Measurements from ENCODE around the gene BRINP3. TPM values are rescaled to one million over a fixed set of nuclear protein-coding genes. Genes with fewer than 3 reads are reported as not detected.

Gene BRINP3
- total RNA-seq, 1 donor from 2014 or later = not detected

DNA sequence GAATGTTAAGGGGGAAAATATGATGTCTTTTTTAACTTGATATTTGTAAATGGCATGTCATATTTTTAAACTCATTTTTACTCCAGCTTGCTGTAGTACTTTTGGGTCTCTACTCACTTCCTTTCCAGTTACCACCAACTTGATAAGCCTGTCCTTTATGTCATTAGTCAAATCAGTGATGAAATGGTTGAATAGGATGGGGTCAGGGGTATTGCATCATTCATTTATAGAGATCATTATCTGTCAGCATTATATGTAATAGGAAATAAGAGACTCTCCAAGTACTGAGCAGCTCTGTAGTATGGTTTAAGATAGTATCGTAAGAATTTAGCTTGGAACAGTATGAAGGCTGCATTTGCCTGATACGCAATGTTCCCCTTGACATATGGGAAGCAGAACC is 227.3 kb downstream of the BRINP3 start:
- Mint-ChIP-seq H3K27me3 (ENCODE audit: low read depth) (peaks cover 4% of the 10 kb centered on the region), H3K9me3 (ENCODE audit: low read depth) (peaks cover 8% of the 10 kb centered on the region), H3K4me1 (ENCODE audit: low read depth) (no peaks in the 10 kb centered on the region), H3K36me3 (ENCODE audit: low read depth) (no peaks in the 10 kb centered on the region), H3K27ac (ENCODE audit: unreplicated experiment) (no peak overlapping the region), H3K4me3 (ENCODE audit: unreplicated experiment) (no peak overlapping the region)
- TF ChIP-seq, protein P1, sequence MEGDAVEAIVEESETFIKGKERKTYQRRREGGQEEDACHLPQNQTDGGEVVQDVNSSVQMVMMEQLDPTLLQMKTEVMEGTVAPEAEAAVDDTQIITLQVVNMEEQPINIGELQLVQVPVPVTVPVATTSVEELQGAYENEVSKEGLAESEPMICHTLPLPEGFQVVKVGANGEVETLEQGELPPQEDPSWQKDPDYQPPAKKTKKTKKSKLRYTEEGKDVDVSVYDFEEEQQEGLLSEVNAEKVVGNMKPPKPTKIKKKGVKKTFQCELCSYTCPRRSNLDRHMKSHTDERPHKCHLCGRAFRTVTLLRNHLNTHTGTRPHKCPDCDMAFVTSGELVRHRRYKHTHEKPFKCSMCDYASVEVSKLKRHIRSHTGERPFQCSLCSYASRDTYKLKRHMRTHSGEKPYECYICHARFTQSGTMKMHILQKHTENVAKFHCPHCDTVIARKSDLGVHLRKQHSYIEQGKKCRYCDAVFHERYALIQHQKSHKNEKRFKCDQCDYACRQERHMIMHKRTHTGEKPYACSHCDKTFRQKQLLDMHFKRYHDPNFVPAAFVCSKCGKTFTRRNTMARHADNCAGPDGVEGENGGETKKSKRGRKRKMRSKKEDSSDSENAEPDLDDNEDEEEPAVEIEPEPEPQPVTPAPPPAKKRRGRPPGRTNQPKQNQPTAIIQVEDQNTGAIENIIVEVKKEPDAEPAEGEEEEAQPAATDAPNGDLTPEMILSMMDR (IDR thresholded peaks at IDR 0.05) = no peak
- DNase-seq (ENCODE audit: low spot score) = no peak

DNA sequence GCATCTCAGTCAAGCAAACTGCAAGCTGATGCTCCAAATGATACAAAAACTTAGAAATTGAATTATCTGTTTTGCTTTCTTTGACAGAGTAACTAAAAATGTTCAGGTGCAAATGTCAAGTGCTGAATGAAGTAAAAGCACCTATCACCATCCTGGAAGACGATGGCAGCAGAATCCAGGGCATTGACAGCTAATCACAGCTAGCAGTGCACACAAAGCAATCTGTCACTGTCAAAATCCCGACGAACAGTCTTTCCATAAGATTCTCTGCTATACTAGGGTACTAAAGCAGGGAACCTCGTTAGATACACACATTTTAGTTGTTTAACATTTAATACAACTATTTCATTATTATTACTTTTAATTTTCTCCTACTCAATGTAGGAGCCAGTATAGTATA is 233.3 kb downstream of the BRINP3 start:
- Mint-ChIP-seq H3K4me3 (ENCODE audit: unreplicated experiment) (no peak overlapping the region), H3K27me3 (ENCODE audit: low read depth) (peaks cover 7% of the 10 kb centered on the region), H3K9me3 (ENCODE audit: low read depth) (peaks cover 2% of the 10 kb centered on the region), H3K36me3 (ENCODE audit: low read depth) (no peaks in the 10 kb centered on the region), H3K27ac (ENCODE audit: unreplicated experiment) (no peak overlapping the region), H3K4me1 (ENCODE audit: low read depth) (no peaks in the 10 kb centered on the region)
- TF ChIP-seq, protein P1 (IDR thresholded peaks at IDR 0.05) = no peak
- no peak for DNase-seq (ENCODE audit: low spot score)

DNA sequence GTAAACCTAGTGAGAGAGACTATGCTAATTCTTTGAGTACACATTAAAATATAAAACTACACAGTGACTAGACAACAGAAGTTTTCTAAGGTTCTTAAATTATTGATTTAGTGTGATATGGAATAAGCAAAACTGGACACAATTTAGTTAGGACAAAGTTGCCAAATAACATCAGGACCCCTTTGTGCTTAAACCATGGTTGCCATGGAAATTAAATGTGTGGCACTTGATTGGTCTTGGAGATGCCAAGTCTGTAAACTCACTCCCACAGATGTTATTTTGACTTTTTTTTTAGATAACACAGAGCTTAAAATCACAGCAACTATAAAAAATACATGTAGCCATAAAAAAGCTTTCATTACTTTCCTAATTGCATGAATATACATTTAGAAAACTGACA is 234.6 kb downstream of the BRINP3 start:
- Mint-ChIP-seq H3K9me3 (ENCODE audit: low read depth) (peaks cover 2% of the 10 kb centered on the region), H3K4me1 (ENCODE audit: low read depth) (no peaks in the 10 kb centered on the region), H3K27ac (ENCODE audit: unreplicated experiment) (no peak overlapping the region), H3K4me3 (ENCODE audit: unreplicated experiment) (no peak overlapping the region), H3K27me3 (ENCODE audit: low read depth) (peaks cover 8% of the 10 kb centered on the region), H3K36me3 (ENCODE audit: low read depth) (no peaks in the 10 kb centered on the region)
- DNase-seq (ENCODE audit: low spot score) = no peak
- TF ChIP-seq, protein P1 (IDR thresholded peaks at IDR 0.05) = no peak

DNA sequence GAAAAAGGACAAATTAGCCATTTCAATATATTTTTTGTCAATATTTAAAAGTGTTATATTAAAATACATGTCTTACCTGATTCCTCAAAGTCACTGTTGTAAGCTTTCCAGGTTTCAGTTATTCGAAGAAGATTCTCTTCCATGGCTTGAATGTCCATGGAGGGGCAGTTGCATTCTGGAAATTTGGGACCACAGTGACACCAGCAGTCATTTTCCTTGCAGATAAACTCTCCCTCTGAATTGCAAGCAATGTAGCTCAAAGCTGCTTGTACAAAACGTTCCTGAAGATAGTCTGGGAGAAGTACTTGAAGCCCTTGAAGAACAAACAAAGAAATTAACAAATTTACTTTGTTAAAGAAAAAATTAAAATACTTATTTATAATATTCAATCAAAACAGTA is 251.7 kb downstream of the BRINP3 start:
- H3K4me3 Mint-ChIP-seq (ENCODE audit: unreplicated experiment) = no peak overlapping the region

DNA sequence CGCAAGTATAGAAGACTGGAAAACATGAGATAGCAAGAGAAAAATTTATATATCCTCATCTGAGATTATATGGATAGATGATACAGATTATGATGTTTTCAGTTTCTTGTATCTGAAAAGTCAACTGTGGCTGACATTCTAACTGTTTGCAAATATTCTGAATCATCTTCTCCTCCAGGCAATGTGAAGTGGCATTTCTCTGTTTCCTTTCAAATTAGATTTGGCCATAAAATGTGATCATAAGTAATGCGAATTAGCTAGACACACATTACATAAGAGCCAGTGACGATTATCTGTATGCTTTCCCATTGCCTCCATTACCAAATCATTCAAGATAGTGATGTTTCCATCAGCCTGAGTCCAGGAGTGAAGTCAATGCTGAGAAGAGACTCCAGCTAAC is 265.2 kb downstream of the BRINP3 start:
- TF ChIP-seq, protein P1 (IDR thresholded peaks at IDR 0.05) = no peak
- Mint-ChIP-seq H3K27ac (ENCODE audit: unreplicated experiment) (no peak overlapping the region), H3K9me3 (ENCODE audit: low read depth) (no peaks in the 10 kb centered on the region), H3K4me3 (ENCODE audit: unreplicated experiment) (no peak overlapping the region), H3K36me3 (ENCODE audit: low read depth) (no peaks in the 10 kb centered on the region), H3K4me1 (ENCODE audit: low read depth) (no peaks in the 10 kb centered on the region), H3K27me3 (ENCODE audit: low read depth) (peaks cover 1% of the 10 kb centered on the region)
- no peak for DNase-seq (ENCODE audit: low spot score)

More for the DNA sequence above, 251.7 kb downstream of the BRINP3 start:
- Mint-ChIP-seq H3K36me3 (ENCODE audit: low read depth) (no peaks in the 10 kb centered on the region), H3K4me1 (ENCODE audit: low read depth) (no peaks in the 10 kb centered on the region), H3K27ac (ENCODE audit: unreplicated experiment) (no peak overlapping the region), H3K9me3 (ENCODE audit: low read depth) (peaks cover 2% of the 10 kb centered on the region), H3K27me3 (ENCODE audit: low read depth) (peaks cover 7% of the 10 kb centered on the region)
- TF ChIP-seq, protein P1 (IDR thresholded peaks at IDR 0.05) = peak; percentile 16
- no peak for DNase-seq (ENCODE audit: low spot score)
